ENCODE measurements around the gene RNF212. TPM values are rescaled to one million over a fixed set of nuclear protein-coding genes. Genes with fewer than 3 reads are reported as not detected.

Gene RNF212
- total RNA-seq, 1 donor from 2014 or later: 9.1 TPM

DNA sequence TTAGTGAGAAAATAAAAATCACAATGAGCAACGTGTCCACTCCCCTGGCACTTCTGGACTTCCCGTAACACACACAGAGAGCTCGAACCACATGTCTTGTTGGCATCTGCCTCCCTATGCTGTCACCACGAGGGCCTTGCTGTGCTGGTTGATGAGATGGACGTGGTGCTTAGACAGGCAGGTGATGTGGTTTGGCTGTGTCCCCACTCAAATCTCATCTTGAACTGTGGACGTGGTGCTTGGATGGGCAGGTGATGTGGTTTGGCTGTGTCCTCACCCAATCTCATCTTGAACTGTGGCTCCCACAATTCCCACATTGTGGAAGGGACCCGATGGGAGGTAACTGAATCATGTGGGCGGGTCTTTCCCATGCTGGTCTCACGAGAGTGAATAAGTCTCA, 61.9 kb downstream of the RNF212 start:
- TF ChIP-seq CTCF (IDR thresholded peaks at IDR 0.05): no peak
- DNase-seq (ENCODE audit: low spot score): no peak
- Mint-ChIP-seq H3K27me3 (ENCODE audit: low read depth) (peaks cover 2% of the 10 kb centered on the region), H3K4me1 (ENCODE audit: low read depth) (peaks cover 46% of the 10 kb centered on the region), H3K36me3 (ENCODE audit: low read depth) (no peaks in the 10 kb centered on the region), H3K9me3 (ENCODE audit: low read depth) (no peaks in the 10 kb centered on the region), H3K27ac (ENCODE audit: unreplicated experiment) (peak overlapping the region; percentile 70), H3K4me3 (ENCODE audit: unreplicated experiment) (no peak overlapping the region)

DNA sequence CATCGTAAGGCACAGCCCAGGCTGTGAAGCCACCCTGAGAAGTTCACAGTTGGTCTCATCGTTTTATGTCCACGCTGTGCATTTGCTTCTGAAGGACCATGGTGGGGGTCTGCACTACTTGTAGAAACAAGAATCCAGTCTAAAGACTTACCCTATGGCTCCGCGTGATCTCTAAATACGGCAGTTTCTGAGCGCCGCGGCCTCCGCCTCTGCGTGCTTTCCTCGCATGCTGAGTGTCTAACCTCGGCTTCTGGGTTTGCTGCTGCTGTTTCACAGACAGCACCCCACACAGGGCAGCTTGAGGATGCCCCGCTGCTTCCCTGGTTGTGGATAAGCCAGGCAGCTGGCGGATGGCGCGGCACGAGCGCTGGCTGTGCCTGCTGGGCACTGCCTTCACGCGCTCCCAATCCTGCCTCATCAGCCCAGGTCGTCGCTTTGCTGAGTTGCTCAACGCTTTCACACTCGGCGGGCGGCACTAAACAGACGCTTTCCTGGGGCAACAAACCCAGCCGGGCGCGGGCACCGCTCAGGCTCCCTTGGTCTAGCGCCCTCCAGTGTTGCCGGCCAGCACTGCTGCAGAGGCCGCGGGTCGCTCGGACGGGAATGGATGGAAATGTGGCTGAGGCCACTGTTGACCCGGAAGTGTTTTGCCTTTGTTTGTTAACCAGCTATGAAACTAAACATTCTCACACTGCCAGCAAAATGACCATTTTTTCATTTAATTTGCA, 62.7 kb downstream of the RNF212 start:
- Mint-ChIP-seq H3K27me3 (ENCODE audit: low read depth) (peaks cover 2% of the 10 kb centered on the region), H3K27ac (ENCODE audit: unreplicated experiment) (no peak overlapping the region), H3K36me3 (ENCODE audit: low read depth) (no peaks in the 10 kb centered on the region), H3K9me3 (ENCODE audit: low read depth) (no peaks in the 10 kb centered on the region), H3K4me3 (ENCODE audit: unreplicated experiment) (no peak overlapping the region), H3K4me1 (ENCODE audit: low read depth) (peaks cover 46% of the 10 kb centered on the region)
- peak; percentile 72 for DNase-seq (ENCODE audit: low spot score)
- TF ChIP-seq CTCF (IDR thresholded peaks at IDR 0.05): peak; percentile 56

GRCh38 chr4:1049591-1049905, 63.8 kb downstream of the RNF212 start:
- Mint-ChIP-seq H3K4me1 (ENCODE audit: low read depth) (peaks cover 57% of the 10 kb centered on the region), H3K27me3 (ENCODE audit: low read depth) (peaks cover 2% of the 10 kb centered on the region), H3K36me3 (ENCODE audit: low read depth) (no peaks in the 10 kb centered on the region)

GRCh38 chr4:1048773-1049590, 64.4 kb downstream of the RNF212 start:
- no peak for TF ChIP-seq CTCF (IDR thresholded peaks at IDR 0.05)
- no peak for DNase-seq (ENCODE audit: low spot score)
- Mint-ChIP-seq H3K4me1 (ENCODE audit: low read depth) (peaks cover 63% of the 10 kb centered on the region), H3K9me3 (ENCODE audit: low read depth) (no peaks in the 10 kb centered on the region), H3K27me3 (ENCODE audit: low read depth) (peaks cover 2% of the 10 kb centered on the region), H3K4me3 (ENCODE audit: unreplicated experiment) (no peak overlapping the region), H3K27ac (ENCODE audit: unreplicated experiment) (no peak overlapping the region), H3K36me3 (ENCODE audit: low read depth) (no peaks in the 10 kb centered on the region)

More at GRCh38 chr4:1049591-1049905, 63.8 kb downstream of the RNF212 start:
- DNase-seq (ENCODE audit: low spot score): no peak
- Mint-ChIP-seq H3K9me3 (ENCODE audit: low read depth) (no peaks in the 10 kb centered on the region), H3K27ac (ENCODE audit: unreplicated experiment) (no peak overlapping the region), H3K4me3 (ENCODE audit: unreplicated experiment) (no peak overlapping the region)
- no peak for TF ChIP-seq CTCF (IDR thresholded peaks at IDR 0.05)

DNA sequence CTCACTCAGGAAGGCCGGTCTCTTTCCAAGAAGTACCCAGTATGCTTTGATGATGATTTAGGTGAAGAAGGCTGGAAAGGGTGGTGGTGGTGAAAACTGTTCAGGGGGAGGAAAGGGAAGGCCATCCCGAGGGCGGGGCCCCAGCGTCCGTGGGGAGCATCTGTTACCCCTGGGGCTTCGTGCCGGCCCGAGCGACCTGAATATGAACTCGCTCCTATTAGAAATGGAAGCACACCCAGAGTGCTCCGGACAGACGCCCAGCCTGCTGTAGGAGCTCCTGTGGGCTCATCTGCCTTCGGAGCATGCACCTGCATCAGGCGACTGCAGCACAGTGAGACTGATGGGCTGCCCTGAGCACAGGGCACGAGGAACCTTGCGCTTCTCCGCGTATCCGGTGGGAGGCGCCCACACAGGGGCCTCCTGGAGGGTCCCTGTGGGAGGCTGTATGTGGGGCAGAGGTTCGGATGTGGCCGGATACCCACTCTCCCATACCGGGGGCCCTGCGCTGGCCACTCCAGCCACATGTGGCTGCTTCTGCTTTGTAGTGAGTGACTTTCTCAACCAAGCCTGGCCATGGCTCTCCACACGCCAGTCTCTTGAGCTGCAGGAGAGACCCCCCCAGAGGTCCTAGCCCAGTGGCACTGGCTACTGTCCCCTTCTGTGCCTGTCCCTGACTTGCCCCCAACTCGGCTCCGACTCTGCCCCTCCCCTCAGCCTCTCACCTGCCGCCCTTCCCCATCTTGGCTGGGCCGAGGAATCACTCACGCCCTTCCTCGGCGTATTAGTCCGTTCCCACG, 65.2 kb downstream of the RNF212 start:
- Mint-ChIP-seq H3K4me1 (ENCODE audit: low read depth) (peaks cover 65% of the 10 kb centered on the region), H3K27ac (ENCODE audit: unreplicated experiment) (peak overlapping the region; percentile 88), H3K36me3 (ENCODE audit: low read depth) (no peaks in the 10 kb centered on the region), H3K9me3 (ENCODE audit: low read depth) (no peaks in the 10 kb centered on the region), H3K4me3 (ENCODE audit: unreplicated experiment) (no peak overlapping the region), H3K27me3 (ENCODE audit: low read depth) (peaks cover under 1% of the 10 kb centered on the region)
- peak; percentile 87 for DNase-seq (ENCODE audit: low spot score)
- TF ChIP-seq CTCF (IDR thresholded peaks at IDR 0.05): no peak

All from chondrocyte (in vitro differentiated cells).